LNCaP clone FGC (cell line): ENCODE data around the gene SLC6A18.

Source experiments
- DNase-seq: peaks from one replicate; pipeline ENCODE4 v3.0.0-alpha.2; 2011; ENCODE audit warnings: low read depth
- H3K4me3 ChIP-seq: 2 replicates; pipeline ENCODE4 v1.5.1; 2011; ENCODE audit warnings: mild to moderate bottlenecking, low read depth, low read length, control low read depth
- TF ChIP-seq, protein P1 (sequence below): IDR thresholded peaks from 2 replicates; pipeline ENCODE4 v1.5.1; 2012; ENCODE audit warnings: mild to moderate bottlenecking; ENCODE audit not compliant: control insufficient read depth, insufficient read depth; ENCODE audit errors: extremely low read depth

Gene SLC6A18

DNA sequence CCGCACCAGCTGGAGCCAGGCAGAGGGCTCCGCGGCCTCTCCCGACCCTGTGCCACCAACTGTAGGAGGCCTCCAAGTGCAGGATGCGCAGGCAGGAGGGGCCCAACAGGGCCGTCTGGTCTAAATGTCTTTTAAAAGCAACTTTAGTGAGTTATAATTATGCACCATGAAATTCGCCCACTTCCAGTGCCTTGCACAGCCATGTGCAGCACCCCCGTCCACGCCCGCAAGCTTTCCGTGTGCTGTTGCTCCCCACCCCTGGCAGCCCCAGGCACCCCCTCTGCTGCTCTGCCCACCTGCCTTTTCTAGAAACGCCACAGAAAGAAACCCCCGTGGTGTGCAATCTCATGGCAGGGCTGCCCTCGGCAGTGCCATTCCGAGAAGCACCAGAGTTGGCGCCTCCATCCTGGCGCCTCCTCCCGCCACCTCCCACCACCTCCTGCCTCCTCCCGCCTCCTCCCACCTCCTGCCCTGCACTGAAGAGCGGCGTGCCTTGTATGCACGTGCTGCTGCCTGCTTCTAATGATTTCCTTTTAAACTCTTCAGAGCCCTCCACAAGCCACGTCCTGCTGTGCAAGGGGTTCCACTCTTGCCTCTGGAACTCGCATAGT is 7.5 kb upstream of the SLC6A18 start:
- TF ChIP-seq, protein P1, sequence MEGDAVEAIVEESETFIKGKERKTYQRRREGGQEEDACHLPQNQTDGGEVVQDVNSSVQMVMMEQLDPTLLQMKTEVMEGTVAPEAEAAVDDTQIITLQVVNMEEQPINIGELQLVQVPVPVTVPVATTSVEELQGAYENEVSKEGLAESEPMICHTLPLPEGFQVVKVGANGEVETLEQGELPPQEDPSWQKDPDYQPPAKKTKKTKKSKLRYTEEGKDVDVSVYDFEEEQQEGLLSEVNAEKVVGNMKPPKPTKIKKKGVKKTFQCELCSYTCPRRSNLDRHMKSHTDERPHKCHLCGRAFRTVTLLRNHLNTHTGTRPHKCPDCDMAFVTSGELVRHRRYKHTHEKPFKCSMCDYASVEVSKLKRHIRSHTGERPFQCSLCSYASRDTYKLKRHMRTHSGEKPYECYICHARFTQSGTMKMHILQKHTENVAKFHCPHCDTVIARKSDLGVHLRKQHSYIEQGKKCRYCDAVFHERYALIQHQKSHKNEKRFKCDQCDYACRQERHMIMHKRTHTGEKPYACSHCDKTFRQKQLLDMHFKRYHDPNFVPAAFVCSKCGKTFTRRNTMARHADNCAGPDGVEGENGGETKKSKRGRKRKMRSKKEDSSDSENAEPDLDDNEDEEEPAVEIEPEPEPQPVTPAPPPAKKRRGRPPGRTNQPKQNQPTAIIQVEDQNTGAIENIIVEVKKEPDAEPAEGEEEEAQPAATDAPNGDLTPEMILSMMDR = no peak
- H3K4me3 ChIP-seq = no peak overlapping the region
- DNase-seq = no peak

DNA sequence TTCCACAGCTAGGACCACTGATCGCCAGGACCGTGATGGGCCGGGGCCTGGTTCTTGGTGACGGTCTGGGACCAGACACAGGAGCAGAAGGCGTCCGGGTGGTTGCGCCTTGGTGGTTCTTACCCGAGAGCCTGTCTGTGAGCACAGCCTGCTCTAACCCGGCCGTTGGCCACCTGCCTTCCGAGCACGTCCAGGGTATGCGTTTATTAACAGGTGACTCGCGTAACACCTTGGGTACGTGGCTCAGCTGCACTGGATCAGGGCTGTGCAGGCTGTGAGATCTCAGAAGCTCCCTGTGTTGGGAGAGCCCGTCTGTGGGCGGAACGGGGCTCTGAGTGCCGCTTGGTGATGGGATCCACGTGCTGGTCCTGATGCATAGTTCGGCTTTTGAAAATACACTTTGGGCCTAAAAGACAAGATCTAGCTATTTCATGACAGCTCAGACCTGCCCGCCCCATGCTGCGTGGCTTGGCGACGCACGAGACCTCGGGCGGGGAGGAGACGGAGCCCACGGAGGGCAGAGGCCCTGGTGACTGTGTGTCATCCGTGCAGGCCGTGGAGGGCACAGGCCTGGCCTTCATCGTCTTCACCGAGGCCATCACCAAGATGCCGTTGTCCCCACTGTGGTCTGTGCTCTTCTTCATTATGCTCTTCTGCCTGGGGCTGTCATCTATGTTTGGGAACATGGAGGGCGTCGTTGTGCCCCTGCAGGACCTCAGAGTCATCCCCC is 6.7 kb upstream of the SLC6A18 start:
- TF ChIP-seq, protein P1 = no peak
- no peak overlapping the region for H3K4me3 ChIP-seq
- DNase-seq = no peak

GRCh38 chr5:1219098-1219767 is 5.9 kb upstream of the SLC6A18 start:
- TF ChIP-seq, protein P1 = no peak
- no peak overlapping the region for H3K4me3 ChIP-seq
- no peak for DNase-seq

DNA sequence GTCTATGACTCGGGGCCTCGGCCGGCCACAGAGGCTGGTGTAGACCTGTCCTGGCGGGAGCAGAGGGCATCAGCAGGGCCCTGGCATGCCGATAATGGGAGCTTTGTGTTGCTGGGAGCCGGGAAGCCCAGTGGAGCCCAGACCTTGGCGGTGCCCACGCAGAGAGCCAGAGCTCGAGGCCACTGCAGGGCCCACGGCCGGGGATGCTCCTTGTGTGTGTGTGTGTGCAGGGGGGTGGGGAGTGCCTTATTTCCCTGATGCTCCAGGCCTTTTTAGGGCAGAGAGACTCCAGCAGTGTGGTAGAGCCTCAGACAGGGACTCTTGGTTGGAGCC is 5.4 kb upstream of the SLC6A18 start:
- H3K4me3 ChIP-seq = no peak overlapping the region
- TF ChIP-seq, protein P1 = no peak
- DNase-seq = no peak

DNA sequence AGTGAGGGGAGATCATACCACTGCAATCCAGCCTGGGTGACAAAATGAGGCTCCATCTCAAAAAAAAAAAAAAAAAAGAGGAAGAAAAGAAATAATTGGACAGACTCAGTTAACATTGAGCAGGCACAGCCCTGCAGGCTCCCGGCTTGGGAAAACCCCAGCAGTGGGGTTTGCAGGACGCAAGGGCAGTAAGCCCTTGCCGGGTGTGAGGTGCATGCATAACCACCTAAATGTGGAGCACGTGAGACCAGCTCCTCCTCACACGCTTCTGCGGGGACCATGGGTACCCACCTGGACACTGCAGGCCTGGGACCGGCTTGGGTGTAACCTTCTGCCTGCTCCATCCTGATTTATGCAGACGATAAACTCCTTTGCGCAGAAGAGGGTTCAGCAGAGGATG is 4.8 kb upstream of the SLC6A18 start:
- DNase-seq = no peak
- TF ChIP-seq, protein P1 = no peak
- H3K4me3 ChIP-seq = no peak overlapping the region

DNA sequence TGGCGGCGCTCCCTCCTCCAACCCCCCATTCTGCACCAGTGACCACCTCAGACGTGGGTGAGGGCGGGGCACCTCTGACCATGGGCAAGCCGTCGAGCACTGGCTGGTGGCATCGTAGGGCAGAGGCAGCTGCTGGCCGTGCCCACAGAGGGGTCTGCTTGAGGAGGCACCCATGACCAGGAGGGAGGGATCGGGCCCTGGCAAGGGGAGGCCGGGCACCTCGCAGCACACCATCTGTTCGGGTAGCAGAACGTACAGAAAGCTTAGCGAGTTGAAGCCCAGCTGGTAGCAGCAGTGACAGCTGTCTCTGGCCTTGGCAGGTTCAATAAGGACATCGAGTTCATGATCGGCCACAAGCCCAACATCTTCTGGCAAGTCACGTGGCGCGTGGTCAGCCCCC is 4.3 kb upstream of the SLC6A18 start:
- TF ChIP-seq, protein P1 = no peak
- DNase-seq = no peak
- no peak overlapping the region for H3K4me3 ChIP-seq

DNA sequence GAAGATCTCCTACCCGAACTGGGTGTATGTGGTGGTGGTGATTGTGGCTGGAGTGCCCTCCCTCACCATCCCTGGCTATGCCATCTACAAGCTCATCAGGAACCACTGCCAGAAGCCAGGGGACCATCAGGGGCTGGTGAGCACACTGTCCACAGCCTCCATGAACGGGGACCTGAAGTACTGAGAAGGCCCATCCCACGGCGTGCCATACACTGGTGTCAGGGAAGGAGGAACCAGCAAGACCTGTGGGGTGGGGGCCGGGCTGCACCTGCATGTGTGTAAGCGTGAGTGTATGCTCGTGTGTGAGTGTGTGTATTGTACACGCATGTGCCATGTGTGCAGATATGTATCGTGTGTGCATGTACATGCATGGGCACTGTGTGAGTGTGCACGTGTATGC is 3.5 kb upstream of the SLC6A18 start:
- TF ChIP-seq, protein P1 = no peak
- no peak overlapping the region for H3K4me3 ChIP-seq

More for the DNA sequence above, 3.5 kb upstream of the SLC6A18 start:
- no peak for DNase-seq
